B cell (primary cell): ENCODE results near the gene KCNK2.

Experiments used
- EZH2 ChIP-seq: IDR thresholded peaks from 2 replicates; pipeline ENCODE4 v1.6.1; 2012; ENCODE audit warnings: borderline replicate concordance, low read depth, mild to moderate bottlenecking, moderate library complexity, low read length; ENCODE audit not compliant: insufficient read depth, poor library complexity, severe bottlenecking
- TF ChIP-seq, protein P1 (sequence below): fragments of 200-600 bp; IDR thresholded peaks from one replicate; pipeline ENCODE4 v1.8.0; 2022; ENCODE audit warnings: antibody characterized with exemption, mild to moderate bottlenecking

DNA sequence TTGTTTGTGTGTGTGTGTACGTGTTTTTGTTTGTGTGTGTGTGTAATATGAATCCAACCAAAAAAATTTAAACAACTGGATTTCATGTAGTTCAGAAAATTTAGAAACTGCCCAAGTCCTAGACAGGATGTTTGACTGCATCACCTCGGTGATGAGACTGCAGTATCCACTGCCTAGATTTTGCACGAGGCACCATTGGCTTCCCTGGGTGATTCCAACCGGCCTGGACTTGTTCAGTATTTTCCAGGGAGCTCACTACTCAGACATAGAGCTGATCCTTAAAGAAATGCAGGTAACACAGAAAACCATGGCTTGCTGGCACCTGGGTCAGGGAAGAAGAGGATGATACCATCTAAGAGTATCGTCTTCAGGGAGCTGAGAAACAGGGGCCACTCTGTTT is 18.2 kb upstream of the KCNK2 start:
- TF ChIP-seq, protein P1, sequence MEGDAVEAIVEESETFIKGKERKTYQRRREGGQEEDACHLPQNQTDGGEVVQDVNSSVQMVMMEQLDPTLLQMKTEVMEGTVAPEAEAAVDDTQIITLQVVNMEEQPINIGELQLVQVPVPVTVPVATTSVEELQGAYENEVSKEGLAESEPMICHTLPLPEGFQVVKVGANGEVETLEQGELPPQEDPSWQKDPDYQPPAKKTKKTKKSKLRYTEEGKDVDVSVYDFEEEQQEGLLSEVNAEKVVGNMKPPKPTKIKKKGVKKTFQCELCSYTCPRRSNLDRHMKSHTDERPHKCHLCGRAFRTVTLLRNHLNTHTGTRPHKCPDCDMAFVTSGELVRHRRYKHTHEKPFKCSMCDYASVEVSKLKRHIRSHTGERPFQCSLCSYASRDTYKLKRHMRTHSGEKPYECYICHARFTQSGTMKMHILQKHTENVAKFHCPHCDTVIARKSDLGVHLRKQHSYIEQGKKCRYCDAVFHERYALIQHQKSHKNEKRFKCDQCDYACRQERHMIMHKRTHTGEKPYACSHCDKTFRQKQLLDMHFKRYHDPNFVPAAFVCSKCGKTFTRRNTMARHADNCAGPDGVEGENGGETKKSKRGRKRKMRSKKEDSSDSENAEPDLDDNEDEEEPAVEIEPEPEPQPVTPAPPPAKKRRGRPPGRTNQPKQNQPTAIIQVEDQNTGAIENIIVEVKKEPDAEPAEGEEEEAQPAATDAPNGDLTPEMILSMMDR, result no peak
- TF ChIP-seq EZH2, result no peak
